ENCODE data around the gene PANK1.

DNA sequence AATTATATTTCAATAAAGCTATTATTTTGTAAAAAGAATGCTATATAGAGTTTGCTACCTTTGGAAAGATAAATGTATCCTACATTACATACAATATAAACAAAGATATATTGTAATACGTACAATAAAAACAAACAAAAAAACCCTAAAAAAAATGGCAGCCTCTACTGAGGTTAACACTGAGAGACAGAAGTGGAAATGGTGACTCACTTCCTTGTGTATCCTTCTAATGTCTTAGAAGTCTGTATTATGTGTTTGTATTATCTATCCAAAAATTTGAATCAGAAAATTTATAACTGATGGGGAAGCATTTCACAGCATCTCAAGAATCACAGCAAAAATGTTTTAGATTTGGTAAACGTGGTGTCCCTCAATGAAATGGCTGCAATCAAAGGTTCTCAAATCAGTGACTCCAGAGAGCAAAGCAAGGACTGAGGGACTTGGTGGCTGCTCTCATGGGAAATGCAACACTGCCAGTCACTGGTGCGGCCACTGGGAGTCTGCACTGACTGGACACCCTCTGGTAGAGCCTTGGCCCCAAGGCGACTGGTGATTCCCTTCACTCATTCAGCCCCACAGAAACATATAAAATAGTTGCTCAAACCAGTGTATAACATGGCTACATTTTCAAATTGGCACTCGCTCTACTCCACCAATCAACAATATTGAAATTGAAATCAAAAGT, 53.8 kb downstream of the PANK1 start:
- TF ChIP-seq, protein P1, sequence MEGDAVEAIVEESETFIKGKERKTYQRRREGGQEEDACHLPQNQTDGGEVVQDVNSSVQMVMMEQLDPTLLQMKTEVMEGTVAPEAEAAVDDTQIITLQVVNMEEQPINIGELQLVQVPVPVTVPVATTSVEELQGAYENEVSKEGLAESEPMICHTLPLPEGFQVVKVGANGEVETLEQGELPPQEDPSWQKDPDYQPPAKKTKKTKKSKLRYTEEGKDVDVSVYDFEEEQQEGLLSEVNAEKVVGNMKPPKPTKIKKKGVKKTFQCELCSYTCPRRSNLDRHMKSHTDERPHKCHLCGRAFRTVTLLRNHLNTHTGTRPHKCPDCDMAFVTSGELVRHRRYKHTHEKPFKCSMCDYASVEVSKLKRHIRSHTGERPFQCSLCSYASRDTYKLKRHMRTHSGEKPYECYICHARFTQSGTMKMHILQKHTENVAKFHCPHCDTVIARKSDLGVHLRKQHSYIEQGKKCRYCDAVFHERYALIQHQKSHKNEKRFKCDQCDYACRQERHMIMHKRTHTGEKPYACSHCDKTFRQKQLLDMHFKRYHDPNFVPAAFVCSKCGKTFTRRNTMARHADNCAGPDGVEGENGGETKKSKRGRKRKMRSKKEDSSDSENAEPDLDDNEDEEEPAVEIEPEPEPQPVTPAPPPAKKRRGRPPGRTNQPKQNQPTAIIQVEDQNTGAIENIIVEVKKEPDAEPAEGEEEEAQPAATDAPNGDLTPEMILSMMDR (IDR thresholded peaks at IDR 0.05; ENCODE audit: control extremely low read depth in 1 of 3, insufficient read depth in 1 of 3, low read depth in 1 of 3, low read length in 3 of 3): peak in 1 of 3 experiments; percentile 15; a peak in 1 of 4 replicates
- TF ChIP-seq HDAC2 (IDR thresholded peaks at IDR 0.05; ENCODE audit: borderline replicate concordance in 1 of 2, low read depth in 2 of 2, low read length in 2 of 2) (no peak), BCL11A (IDR thresholded peaks at IDR 0.05; ENCODE audit: low read depth in 2 of 2, low read length in 2 of 2) (no peak), EZH2 (IDR thresholded peaks at IDR 0.05; ENCODE audit: low read depth, low read length, severe bottlenecking) (no peak), CBX5 (IDR thresholded peaks at IDR 0.05; ENCODE audit: low read depth, low read length) (no peak), POLR2A (IDR thresholded peaks at IDR 0.05; ENCODE audit: control extremely low read depth in 1 of 2, low read depth in 2 of 2, low read length in 2 of 2) (no peak)

Measured in H1 (cell line).